GM04503 (cell line): Measurements from ENCODE around the gene HES3.

Experiments used
- DNase-seq: peaks from one replicate; pipeline ENCODE4 v3.0.0-alpha.2; 2012; ENCODE audit warnings: low read depth

HES3 gene

DNA sequence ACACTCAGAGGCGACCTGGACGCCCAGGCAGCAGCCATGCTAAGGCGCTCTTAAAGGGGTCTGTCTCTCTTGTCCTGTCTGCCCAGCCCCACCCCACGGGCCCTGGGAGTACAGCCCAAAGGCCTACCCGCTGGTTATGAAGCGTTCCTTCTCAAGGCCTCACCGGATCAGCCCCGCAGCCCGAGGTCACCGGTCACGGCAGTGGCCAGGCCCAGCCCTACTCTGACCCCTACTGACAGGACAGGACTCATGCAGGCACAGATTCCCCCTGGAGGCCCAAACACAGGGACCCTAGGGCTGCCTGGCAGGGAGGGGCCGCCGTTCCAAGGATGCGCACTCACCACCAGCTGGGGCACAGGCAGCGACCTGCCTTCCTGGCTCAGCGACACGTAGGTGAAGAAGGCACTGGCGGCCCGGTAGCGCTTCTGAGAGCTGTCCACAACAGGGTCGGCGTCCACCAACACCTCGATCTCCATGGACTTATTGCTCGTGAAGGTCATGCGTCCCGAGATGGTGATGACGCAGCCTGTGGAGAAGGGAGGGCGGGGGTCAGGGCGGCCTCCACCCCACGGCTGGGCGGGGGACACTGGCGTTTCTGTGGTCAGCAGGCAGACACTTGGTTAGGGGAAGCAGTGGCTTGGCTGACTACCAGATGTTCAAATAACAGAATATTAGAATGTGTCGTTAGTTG lies 36.9 kb downstream of the HES3 start:
- DNase-seq, result no peak

GRCh38 chr1:6281511-6282402 lies 37.8 kb downstream of the HES3 start:
- DNase-seq, result no peak

DNA sequence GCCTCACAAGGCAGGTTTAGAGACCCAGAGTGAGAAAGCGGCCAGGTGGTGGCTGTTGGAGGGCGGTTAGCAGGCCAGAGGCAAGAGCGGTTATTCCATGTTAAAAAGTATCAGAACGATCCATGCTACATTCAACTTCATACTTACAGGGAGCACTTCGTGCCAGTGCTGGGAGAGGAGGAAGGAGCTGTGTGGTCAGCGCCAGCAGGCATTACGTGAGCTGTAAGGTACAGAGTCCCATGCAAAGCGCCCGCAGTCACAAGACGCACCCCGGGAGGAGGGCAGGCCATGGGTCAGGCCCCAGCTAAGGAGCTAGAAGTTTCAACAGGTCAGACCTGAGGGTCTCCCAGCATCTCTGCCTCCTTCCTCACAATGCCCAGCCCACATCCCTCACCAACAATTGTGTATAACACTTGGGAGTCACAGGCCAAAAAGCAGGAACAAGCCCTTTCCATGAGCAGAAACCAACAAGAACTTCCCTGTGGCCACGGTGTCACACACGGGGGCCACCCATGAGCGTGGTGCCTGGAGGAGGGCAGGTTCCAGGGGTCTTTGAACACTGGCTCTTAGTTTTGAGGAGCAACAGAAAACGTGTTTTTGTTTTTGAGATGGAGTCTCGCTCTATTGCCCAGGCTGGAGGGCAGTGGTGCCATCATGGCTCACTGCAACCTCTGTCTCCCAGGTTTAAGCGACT lies 38.7 kb downstream of the HES3 start:
- DNase-seq, result no peak

- no peak for DNase-seq
These were observed 41.4 kb downstream of the HES3 start for GRCh38 chr1:6285336-6285735.

DNA sequence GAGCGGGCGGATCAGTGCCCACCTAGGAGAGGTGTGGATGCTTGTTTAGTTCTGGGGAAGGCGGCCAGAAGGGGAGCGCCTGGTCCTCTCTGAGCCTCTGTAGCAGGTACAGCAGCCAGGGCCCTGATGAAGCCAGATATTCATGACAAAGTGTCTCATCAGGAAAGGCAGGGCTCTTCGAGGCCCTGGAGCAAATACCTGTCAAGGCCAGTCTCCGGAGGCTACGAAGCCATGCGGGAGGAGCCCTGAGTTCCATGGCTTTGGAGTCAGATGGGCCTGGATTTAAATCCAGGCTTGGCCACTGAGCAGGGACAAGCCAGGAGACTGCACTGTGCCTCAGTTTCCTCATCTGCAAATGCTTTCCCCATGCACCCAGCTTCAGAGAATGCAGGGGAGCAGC lies 42.3 kb downstream of the HES3 start:
- no peak for DNase-seq

GRCh38 chr1:6287029-6287428 lies 43.0 kb downstream of the HES3 start:
- no peak for DNase-seq

GRCh38 chr1:6287431-6287886 lies 43.5 kb downstream of the HES3 start:
- no peak for DNase-seq

- no peak for DNase-seq
These were observed 44.0 kb downstream of the HES3 start for GRCh38 chr1:6288026-6288425.

DNA sequence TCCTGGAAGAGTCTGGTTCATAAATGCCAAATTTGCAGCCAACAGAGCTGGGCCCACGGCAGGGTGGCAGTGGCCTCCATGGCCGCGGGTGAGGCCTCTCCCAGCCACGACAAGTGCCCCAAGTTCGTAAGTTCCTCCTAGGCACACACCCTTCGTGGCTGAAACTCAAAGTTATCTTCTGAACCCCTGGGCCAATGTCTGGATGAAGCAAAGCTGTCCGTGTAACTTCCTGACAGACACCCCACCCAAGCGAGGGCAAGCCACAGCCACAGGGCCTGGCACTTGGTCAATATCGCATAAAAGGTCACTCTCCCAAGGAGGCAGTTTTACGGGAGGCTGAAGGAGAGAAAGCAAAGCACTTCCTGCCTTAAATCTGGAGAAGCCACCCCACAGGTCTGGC lies 44.7 kb downstream of the HES3 start:
- DNase-seq, result no peak

DNA sequence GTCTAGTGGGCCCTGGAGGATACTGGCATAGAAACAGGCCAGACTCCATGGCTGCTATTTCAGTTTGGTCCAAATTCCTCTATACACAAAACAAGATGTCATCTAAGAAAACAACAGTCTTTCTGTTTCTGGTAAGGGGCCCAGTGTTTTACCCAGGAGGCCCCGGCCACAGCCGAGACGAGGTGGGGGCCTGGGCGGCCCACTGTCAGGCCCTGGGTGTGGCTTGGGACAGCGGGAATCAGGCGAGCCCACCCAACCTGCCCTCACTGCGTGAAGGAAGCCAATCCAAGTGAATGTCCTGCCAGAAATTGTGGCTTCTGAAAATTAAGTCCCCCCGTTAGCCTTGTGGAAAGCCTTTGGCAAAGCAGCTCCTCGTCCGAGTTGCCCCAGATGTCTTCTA lies 48.1 kb downstream of the HES3 start:
- DNase-seq, result no peak

DNA sequence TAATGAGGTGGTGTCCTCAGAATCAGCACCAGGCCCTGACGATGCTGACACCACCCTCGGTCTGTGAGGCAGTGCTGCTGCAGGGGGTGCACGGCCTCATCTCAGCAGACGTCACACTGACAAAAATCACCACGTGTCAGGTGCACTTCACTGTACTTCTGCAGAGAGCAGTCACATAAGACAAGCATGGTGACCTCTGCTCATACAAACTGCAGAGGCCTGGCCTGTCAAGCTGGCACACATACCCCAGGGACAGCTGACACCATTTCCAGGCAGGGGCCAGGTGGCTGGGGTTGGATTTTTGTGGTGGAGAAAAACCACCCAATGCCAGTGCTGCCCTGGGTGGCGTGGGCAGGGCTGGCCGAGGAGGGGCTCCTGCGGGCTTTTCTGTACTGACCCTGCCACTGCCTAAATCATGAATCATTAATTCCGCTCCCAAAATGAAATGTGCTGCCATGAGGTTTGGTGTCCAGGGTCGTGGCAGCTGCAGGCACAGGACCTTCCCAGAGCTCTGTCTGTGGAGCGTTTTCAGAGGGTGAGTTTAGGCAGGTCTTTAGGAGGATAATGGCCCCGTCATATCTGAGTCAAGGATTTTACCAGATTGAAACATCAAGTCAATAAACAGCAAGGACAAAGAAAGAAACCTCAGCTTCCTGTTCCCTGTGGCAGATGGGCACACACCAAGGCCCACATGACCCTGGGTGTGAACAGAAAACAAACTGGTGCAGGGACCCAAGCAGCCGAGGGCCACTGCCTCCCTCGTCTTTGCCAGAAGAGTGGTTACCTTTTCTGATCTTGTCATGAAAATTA lies 50.3 kb downstream of the HES3 start:
- no peak for DNase-seq

DNA sequence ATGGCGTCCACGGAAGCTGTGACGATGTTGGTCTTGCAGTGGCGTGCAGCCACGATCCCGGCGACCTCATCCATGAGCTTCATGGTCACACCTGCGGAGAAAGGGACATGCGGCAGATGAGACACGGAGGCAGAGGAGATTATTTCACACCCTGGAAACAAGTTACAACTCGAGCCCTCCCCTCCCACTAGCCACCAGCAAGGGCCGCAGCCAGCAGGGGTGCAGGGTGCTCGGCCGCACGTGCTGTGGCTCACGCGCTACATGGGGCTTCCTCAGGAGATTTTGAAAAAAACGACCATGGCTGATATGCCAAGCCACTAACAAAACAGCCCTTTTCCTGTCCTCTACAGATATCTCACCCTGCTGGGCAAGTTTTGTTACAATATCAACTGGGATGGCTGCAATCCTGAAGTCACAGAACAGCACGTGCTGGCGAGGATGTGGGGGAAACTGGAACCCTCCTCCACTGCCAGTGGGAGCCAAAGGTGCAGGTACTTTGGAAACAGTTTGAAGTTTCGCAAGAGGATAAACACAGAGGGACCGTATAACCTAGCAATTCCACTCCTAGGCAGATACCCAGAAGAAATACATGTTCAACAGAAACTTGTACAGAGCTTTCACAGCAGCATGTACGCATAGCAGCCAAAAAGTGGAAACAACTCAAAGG lies 51.0 kb downstream of the HES3 start:
- DNase-seq, result no peak
